Stimulated activated CD4-positive, alpha-beta T cell treated with anti-CD3 and anti-CD28 coated beads, Interleukin-15, amount 100 ng/mL, for 24 hours (primary cell): ENCODE measurements around the gene SEMA6D.

Experiments
- DNase-seq: peaks from one replicate; pipeline ENCODE4 v3.0.0-alpha.2; 2020

Gene SEMA6D

GRCh38 chr15:47746516-47746915, 29.2 kb downstream of the SEMA6D start:
- DNase-seq = no peak

GRCh38 chr15:47750030-47750739, 32.9 kb downstream of the SEMA6D start:
- no peak for DNase-seq

GRCh38 chr15:47750740-47751262, 33.5 kb downstream of the SEMA6D start:
- DNase-seq = no peak

- DNase-seq = no peak
These were observed 36.3 kb downstream of the SEMA6D start for GRCh38 chr15:47753591-47753990.

- DNase-seq = no peak
These were observed 37.0 kb downstream of the SEMA6D start for GRCh38 chr15:47754312-47754711.

- no peak for DNase-seq
These were observed 38.6 kb downstream of the SEMA6D start for GRCh38 chr15:47755941-47756340.

GRCh38 chr15:47756872-47757271, 39.6 kb downstream of the SEMA6D start:
- DNase-seq = no peak

- no peak for DNase-seq
These were observed 40.0 kb downstream of the SEMA6D start for GRCh38 chr15:47757331-47757730.

GRCh38 chr15:47762621-47763020, 45.3 kb downstream of the SEMA6D start:
- DNase-seq = no peak

GRCh38 chr15:47764666-47765065, 47.4 kb downstream of the SEMA6D start:
- DNase-seq = no peak

GRCh38 chr15:47766406-47766805, 49.1 kb downstream of the SEMA6D start:
- no peak for DNase-seq

- DNase-seq = no peak
These were observed 49.7 kb downstream of the SEMA6D start for GRCh38 chr15:47767035-47767434.

GRCh38 chr15:47768735-47769134, 51.4 kb downstream of the SEMA6D start:
- DNase-seq = no peak

GRCh38 chr15:47769166-47769565, 51.9 kb downstream of the SEMA6D start:
- DNase-seq = no peak

GRCh38 chr15:47773143-47773542, 55.8 kb downstream of the SEMA6D start:
- DNase-seq = no peak

- DNase-seq = no peak
These were observed 61.0 kb downstream of the SEMA6D start for GRCh38 chr15:47778263-47778770.

- no peak for DNase-seq
These were observed 63.7 kb downstream of the SEMA6D start for GRCh38 chr15:47780971-47781370.

GRCh38 chr15:47781527-47781926, 64.2 kb downstream of the SEMA6D start:
- DNase-seq = no peak

- DNase-seq = no peak
These were observed 67.5 kb downstream of the SEMA6D start for GRCh38 chr15:47784820-47785219.

GRCh38 chr15:47786371-47786770, 69.1 kb downstream of the SEMA6D start:
- no peak for DNase-seq

- no peak for DNase-seq
These were observed 70.6 kb downstream of the SEMA6D start for GRCh38 chr15:47787875-47788274.

- DNase-seq = no peak
These were observed 71.4 kb downstream of the SEMA6D start for GRCh38 chr15:47788685-47789084.

- no peak for DNase-seq
These were observed 73.9 kb downstream of the SEMA6D start for GRCh38 chr15:47791161-47791560.

- no peak for DNase-seq
These were observed 74.9 kb downstream of the SEMA6D start for GRCh38 chr15:47792231-47792630.
